OCI-LY7 (cell line): ENCODE results near the gene ITGAD.

Experiments
- CTCF ChIP-seq: fragments of 200-600 bp; sonication (generic); conservative IDR thresholded peaks from 2 replicates; pipeline ENCODE4 v1.5.1; 2014; ENCODE audit warnings: mild to moderate bottlenecking, antibody characterized with exemption, low read length, moderate library complexity, mixed read lengths
- EZH2phosphoT487 ChIP-seq: fragments of 200-600 bp; sonication (generic); IDR thresholded peaks from 2 replicates; pipeline ENCODE4 v1.6.1; 2018; ENCODE audit warnings: low read depth, borderline replicate concordance, mild to moderate bottlenecking, mixed run types, antibody characterized with exemption, low read length, moderate library complexity, mixed read lengths

GRCh38 chr16:31361201-31362110, 31.7 kb upstream of the ITGAD start:
- TF ChIP-seq CTCF, result no peak
- no peak for TF ChIP-seq EZH2phosphoT487
